Neural progenitor cell (in vitro differentiated cells): Measurements from ENCODE around the gene HNRNPL. TPM values are rescaled to one million over a fixed set of nuclear protein-coding genes. Genes with fewer than 3 reads are reported as not detected.
"Not testable (repeated sequence)": the region's sequence is repeated elsewhere in the genome, so short reads cannot be mapped to it uniquely, and the experiment has no call there.

ENCODE experiments used
- DNase-seq: peaks from one replicate; pipeline ENCODE4 v3.0.0-alpha.2; 2016; ENCODE audit warnings: low spot score
- H2AFZ ChIP-seq: fragments of 200-600 bp; sonication (generic); replicated peaks from 2 replicates; pipeline ENCODE4 v1.6.1; 2016; ENCODE audit warnings: antibody characterized with exemption
- H3F3A ChIP-seq: fragments of 200-600 bp; sonication (generic); 2 replicates; pipeline ENCODE4 v1.6.1; 2016; ENCODE audit warnings: antibody characterized with exemption, low read depth
- H3K27ac ChIP-seq: fragments of 200-600 bp; sonication (generic); 2 replicates; pipeline ENCODE4 v1.5.1; 2016; ENCODE audit warnings: mild to moderate bottlenecking
- H3K27me3 ChIP-seq: fragments of 200-600 bp; sonication (generic); 2 replicates; pipeline ENCODE4 v1.6.1; 2016; ENCODE audit warnings: mild to moderate bottlenecking, moderate library complexity
- H3K36me3 ChIP-seq: fragments of 200-600 bp; sonication (generic); 2 replicates; pipeline ENCODE4 v1.5.1; 2016
- H3K4me1 ChIP-seq: fragments of 200-600 bp; sonication (generic); 2 replicates; pipeline ENCODE4 v1.6.1; 2016; ENCODE audit warnings: mixed run types
- H3K4me2 ChIP-seq: fragments of 200-600 bp; sonication (generic); 2 replicates; pipeline ENCODE4 v1.6.1; 2016
- H3K4me3 ChIP-seq: fragments of 200-600 bp; sonication (generic); 2 replicates; pipeline ENCODE4 v1.5.1; 2016
- H3K79me2 ChIP-seq: fragments of 200-600 bp; sonication (generic); 2 replicates; pipeline ENCODE4 v1.6.1; 2016; ENCODE audit warnings: low read depth
- H3K9ac ChIP-seq: fragments of 200-600 bp; sonication (generic); 2 replicates; pipeline ENCODE4 v1.6.1; 2016
- H3K9me3 ChIP-seq: fragments of 200-600 bp; sonication (generic); 2 replicates; pipeline ENCODE4 v1.5.1; 2016; ENCODE audit warnings: low read depth
- H4K20me1 ChIP-seq: fragments of 200-600 bp; sonication (generic); 2 replicates; pipeline ENCODE4 v1.6.1; 2016; ENCODE audit warnings: low read depth
- H3K27ac Mint-ChIP-seq: 3 replicates; pipeline ENCODE4 v1.8.0; 2021; ENCODE audit warnings: mixed read lengths
- H3K27me3 Mint-ChIP-seq: 2 replicates; pipeline ENCODE4 v1.8.0; 2022; ENCODE audit warnings: low read depth, mild to moderate bottlenecking, inconsistent platforms, moderate library complexity, mixed read lengths; ENCODE audit not compliant: insufficient read depth
- H3K36me3 Mint-ChIP-seq: 3 replicates; pipeline ENCODE4 v1.8.0; 2021; ENCODE audit warnings: mixed read lengths
- H3K4me1 Mint-ChIP-seq: 3 replicates; pipeline ENCODE4 v1.8.0; 2021; ENCODE audit warnings: mixed read lengths
- H3K4me3 Mint-ChIP-seq: 3 replicates; pipeline ENCODE4 v1.8.0; 2021; ENCODE audit warnings: mild to moderate bottlenecking, moderate library complexity, mixed read lengths
- H3K9me3 Mint-ChIP-seq: 3 replicates; pipeline ENCODE4 v1.8.0; 2020; ENCODE audit warnings: mixed read lengths
- EZH2 ChIP-seq: fragments of 200-600 bp; sonication (generic); IDR thresholded peaks from 2 replicates; pipeline ENCODE4 v1.6.1; 2017; ENCODE audit warnings: antibody characterized with exemption, mild to moderate bottlenecking, moderate library complexity
- EZH2phosphoT487 ChIP-seq: fragments of 200-600 bp; sonication (generic); IDR thresholded peaks from 2 replicates; pipeline ENCODE4 v1.6.1; 2017; ENCODE audit warnings: antibody characterized with exemption
- total RNA-seq: library from RNA; depleted of rRNA; stranded (reverse); fragments of >200 nt; gene quantifications from 2 replicates; pipeline ENCODE4 v1.2.3, GENCODE V29; 2015; ENCODE audit warnings: low replicate concordance
- TF ChIP-seq, protein P1 (sequence below): fragments of 200-600 bp; sonication (generic); IDR thresholded peaks from 2 replicates; pipeline ENCODE4 v1.5.1; 2017; ENCODE audit warnings: antibody characterized with exemption, mild to moderate bottlenecking

The HNRNPL gene
- total RNA-seq, 1 donor from 2014 or later: 436 TPM

DNA sequence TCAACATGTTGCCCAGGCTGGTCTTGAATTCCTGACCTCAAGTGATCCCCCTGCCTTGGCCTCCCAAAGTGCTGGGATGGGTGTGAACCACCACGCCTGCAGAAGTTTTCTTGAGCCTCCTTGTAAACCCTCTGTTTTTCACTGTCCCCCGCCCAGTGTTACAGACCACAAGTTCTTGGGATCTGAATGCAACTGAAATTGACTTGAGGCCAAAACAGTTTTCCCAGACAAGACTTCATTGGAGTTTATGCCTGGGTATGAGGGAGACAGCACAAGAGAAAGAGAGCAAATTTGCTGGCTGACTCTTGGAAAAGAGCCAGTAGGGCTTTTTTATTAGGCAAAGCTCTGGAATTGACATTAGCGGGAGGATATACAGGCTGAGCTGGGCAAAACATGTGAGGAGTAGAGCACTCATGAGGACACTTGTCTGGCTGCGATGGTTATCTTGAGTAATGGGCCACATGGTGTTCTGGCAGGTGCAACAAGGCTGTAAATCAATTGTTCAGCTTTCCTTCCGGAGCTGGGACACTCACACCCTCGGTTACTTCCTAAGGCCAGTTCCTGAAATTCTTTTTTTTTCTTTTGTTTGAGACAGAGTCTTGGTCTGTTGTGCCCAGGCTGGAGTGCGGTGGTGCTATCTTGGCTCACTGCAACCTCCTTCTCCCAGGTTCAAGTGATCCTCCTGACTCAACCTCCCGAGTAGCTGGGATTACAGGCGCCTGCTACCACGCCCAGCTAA is 12.7 kb upstream of the HNRNPL start:
- no peaks in the 10 kb centered on the region for H3K79me2 ChIP-seq
- Mint-ChIP-seq H3K27me3 (peaks cover 7% of the 10 kb centered on the region), H3K4me3 (no peak overlapping the region), H3K4me1 (peaks cover 30% of the 10 kb centered on the region), H3K9me3 (peaks cover 3% of the 10 kb centered on the region), H3K36me3 (no peaks in the 10 kb centered on the region), H3K27ac (no peak overlapping the region)
- H3K27me3 ChIP-seq: no peaks in the 10 kb centered on the region
- H3K9me3 ChIP-seq: no peaks in the 10 kb centered on the region
- H3K36me3 ChIP-seq: no peaks in the 10 kb centered on the region
- no peak overlapping the region for H3K4me2 ChIP-seq
- TF ChIP-seq, protein P1, sequence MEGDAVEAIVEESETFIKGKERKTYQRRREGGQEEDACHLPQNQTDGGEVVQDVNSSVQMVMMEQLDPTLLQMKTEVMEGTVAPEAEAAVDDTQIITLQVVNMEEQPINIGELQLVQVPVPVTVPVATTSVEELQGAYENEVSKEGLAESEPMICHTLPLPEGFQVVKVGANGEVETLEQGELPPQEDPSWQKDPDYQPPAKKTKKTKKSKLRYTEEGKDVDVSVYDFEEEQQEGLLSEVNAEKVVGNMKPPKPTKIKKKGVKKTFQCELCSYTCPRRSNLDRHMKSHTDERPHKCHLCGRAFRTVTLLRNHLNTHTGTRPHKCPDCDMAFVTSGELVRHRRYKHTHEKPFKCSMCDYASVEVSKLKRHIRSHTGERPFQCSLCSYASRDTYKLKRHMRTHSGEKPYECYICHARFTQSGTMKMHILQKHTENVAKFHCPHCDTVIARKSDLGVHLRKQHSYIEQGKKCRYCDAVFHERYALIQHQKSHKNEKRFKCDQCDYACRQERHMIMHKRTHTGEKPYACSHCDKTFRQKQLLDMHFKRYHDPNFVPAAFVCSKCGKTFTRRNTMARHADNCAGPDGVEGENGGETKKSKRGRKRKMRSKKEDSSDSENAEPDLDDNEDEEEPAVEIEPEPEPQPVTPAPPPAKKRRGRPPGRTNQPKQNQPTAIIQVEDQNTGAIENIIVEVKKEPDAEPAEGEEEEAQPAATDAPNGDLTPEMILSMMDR: no peak
- no peak for TF ChIP-seq EZH2phosphoT487
- TF ChIP-seq EZH2: no peak
- H3F3A ChIP-seq: peaks cover 19% of the 10 kb centered on the region
- DNase-seq: peak; percentile 1
- H4K20me1 ChIP-seq: no peaks in the 10 kb centered on the region
- no peak overlapping the region for H3K9ac ChIP-seq
- no peak overlapping the region for H3K27ac ChIP-seq
- no peak overlapping the region for H3K4me3 ChIP-seq
- H3K4me1 ChIP-seq: peaks cover 8% of the 10 kb centered on the region
- no peak overlapping the region for H2AFZ ChIP-seq

DNA sequence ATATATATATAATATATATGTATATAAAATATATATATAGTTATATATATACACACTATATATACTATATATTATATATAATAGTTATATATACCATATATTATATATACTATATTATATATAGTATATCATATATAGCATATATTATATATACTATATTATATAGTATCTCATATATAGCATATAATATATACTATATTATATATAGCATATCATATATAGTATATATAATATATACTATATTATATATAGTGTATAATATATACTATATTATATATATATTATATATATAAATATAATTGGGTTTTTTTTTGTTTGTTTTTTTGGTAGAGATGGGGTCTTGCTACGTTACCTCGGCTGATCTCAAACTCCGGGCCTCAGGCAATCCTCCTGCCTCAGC is 11.6 kb upstream of the HNRNPL start:
- TF ChIP-seq EZH2: no peak
- TF ChIP-seq, protein P1: no peak
- no peak for TF ChIP-seq EZH2phosphoT487
- H3K36me3 Mint-ChIP-seq: peaks cover 2% of the 10 kb centered on the region

DNA sequence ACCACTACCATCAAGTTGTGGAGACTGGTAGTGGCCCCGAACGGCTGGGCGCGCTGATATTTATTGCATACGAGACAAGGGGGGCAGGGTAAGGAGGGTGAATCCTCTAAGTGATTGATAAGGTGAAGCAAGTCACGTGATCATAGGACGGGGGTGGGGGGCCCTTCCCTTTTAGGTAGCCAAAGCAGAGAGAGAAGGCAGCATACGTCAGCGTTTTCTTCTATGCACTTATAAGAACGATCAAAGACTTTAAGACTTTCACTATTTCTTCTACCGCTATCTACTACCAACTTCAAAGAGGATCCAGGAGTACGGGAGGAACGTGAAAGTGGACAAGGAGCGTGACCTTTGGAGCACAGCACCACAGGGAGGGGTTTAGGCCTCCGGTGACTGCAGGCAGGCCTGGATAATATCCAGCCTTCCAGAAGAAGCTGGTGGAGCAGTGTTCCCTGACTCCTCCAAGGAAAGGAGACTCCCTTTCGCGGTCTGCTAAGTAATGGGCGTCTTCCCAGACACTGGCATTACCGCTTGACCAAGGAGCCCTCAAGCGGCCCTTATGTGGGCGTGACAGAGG is 9.9 kb upstream of the HNRNPL start:
- not testable (repeated sequence) for H3K79me2 ChIP-seq, H3K36me3 ChIP-seq, H3K27ac ChIP-seq, H3K27me3 ChIP-seq, H3K36me3 Mint-ChIP-seq, H3K4me2 ChIP-seq, H3K9me3 ChIP-seq, H4K20me1 ChIP-seq, H3K9me3 Mint-ChIP-seq, H3K4me1 ChIP-seq, H3K4me3 ChIP-seq, DNase-seq, H3K9ac ChIP-seq, H3K27me3 Mint-ChIP-seq, H2AFZ ChIP-seq
- H3F3A ChIP-seq: peaks cover 19% of the 10 kb centered on the region
- H3K4me3 Mint-ChIP-seq: peak overlapping the region; percentile 48
- peak overlapping the region; percentile 15 for H3K27ac Mint-ChIP-seq
- peaks cover 18% of the 10 kb centered on the region for H3K4me1 Mint-ChIP-seq

More for the DNA sequence above, 11.6 kb upstream of the HNRNPL start:
- no peak overlapping the region for H3K27ac Mint-ChIP-seq
- peaks cover 4% of the 10 kb centered on the region for H3K27me3 Mint-ChIP-seq
- Histone ChIP-seq H3K79me2 (no peaks in the 10 kb centered on the region), H3K4me1 (peaks cover 8% of the 10 kb centered on the region), H3K27me3 (no peaks in the 10 kb centered on the region), H3K4me3 (no peak overlapping the region), H3F3A (peaks cover 19% of the 10 kb centered on the region), H3K9ac (no peak overlapping the region), H3K9me3 (no peaks in the 10 kb centered on the region), H2AFZ (no peak overlapping the region), H4K20me1 (no peaks in the 10 kb centered on the region), H3K27ac (no peak overlapping the region), H3K4me2 (no peak overlapping the region), H3K36me3 (no peaks in the 10 kb centered on the region)
- H3K9me3 Mint-ChIP-seq: peaks cover 8% of the 10 kb centered on the region
- no peak for DNase-seq
- H3K4me1 Mint-ChIP-seq: peaks cover 28% of the 10 kb centered on the region
- no peak overlapping the region for H3K4me3 Mint-ChIP-seq

DNA sequence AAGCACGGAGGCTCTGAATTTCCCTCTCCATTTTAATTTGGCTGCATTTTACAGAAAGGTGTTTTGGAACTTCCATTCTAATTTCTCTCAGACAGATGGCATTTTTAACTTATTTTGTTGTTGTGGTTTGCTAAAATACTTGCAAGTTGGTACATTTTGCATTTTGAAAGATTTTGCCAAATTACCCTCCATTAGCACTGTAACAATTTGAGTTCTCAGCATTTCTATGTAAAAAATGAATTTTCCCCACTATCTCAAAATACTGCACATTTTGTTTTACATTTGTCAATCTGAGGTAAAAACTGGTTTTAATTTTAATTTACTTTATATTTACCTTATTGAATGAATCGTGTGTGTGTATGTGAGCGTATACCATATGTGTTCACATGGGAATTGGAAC is 7.0 kb upstream of the HNRNPL start:
- no peaks in the 10 kb centered on the region for H3K27me3 ChIP-seq
- no peak overlapping the region for H3K27ac ChIP-seq
- Mint-ChIP-seq H3K27me3 (peaks cover 4% of the 10 kb centered on the region), H3K4me3 (no peak overlapping the region), H3K4me1 (peaks cover 30% of the 10 kb centered on the region), H3K9me3 (peaks cover 8% of the 10 kb centered on the region), H3K36me3 (peaks cover 2% of the 10 kb centered on the region), H3K27ac (no peak overlapping the region)
- peaks cover 8% of the 10 kb centered on the region for H3K4me1 ChIP-seq
- no peaks in the 10 kb centered on the region for H3K79me2 ChIP-seq
- TF ChIP-seq, protein P1: no peak
- TF ChIP-seq EZH2phosphoT487 (no peak), EZH2 (no peak)
- H2AFZ ChIP-seq: no peak overlapping the region
- DNase-seq: no peak
- H4K20me1 ChIP-seq: no peaks in the 10 kb centered on the region
- peaks cover 24% of the 10 kb centered on the region for H3F3A ChIP-seq
- H3K9ac ChIP-seq: no peak overlapping the region
- H3K36me3 ChIP-seq: no peaks in the 10 kb centered on the region
- H3K4me3 ChIP-seq: no peak overlapping the region
- H3K4me2 ChIP-seq: no peak overlapping the region
- H3K9me3 ChIP-seq: no peaks in the 10 kb centered on the region

DNA sequence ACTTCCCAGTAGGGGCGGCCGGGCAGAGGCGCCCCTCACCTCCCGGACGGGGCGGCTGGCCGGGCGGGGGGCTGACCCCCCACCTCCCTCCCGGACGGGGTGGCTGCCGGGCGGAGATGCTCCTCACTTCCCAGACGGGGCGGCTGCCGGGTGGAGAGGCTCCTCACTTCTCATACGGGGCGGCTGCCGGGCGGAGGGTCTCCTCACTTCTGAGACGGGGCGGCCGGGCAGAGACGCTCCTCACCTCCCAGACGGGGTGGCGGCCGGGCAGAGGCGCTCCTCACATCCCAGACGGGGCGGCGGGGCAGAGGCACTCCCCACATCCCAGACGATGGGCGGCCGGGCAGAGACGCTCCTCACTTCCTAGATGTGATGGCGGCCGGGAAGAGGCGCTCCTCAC is 6.0 kb upstream of the HNRNPL start:
- not testable (repeated sequence) for H3K27me3 ChIP-seq, H3K36me3 ChIP-seq, H3K79me2 ChIP-seq, H3K36me3 Mint-ChIP-seq, H2AFZ ChIP-seq, H3K27me3 Mint-ChIP-seq, DNase-seq, H4K20me1 ChIP-seq, H3K4me2 ChIP-seq, H3K27ac Mint-ChIP-seq, H3K27ac ChIP-seq, H3K4me3 Mint-ChIP-seq, H3K9me3 ChIP-seq, H3K4me3 ChIP-seq, H3K9me3 Mint-ChIP-seq, H3K9ac ChIP-seq
- peaks cover 31% of the 10 kb centered on the region for H3F3A ChIP-seq
- peaks cover 35% of the 10 kb centered on the region for H3K4me1 Mint-ChIP-seq
- peaks cover 13% of the 10 kb centered on the region for H3K4me1 ChIP-seq
